IMR-90 (cell line): ENCODE data around the gene SLC25A28. TPM values are rescaled to one million over a fixed set of nuclear protein-coding genes. Genes with fewer than 3 reads are reported as not detected.

Experiments used
- ATAC-seq: fragments of 200-7000 bp; cut with Tn5 transposase; 2 replicates; pipeline ENCODE4 v1.9.1; 2020; ENCODE audit warnings: low read depth, mild to moderate bottlenecking, moderate library complexity
- BruUV-seq: library from RNA; stranded (reverse); fragments of 400-500 nt; replicated peaks from 2 replicates; lab custom pipeline; 2021; lab: Mats Ljungman, UMichigan
- CTCF ChIA-PET: fragments of 300-600 bp; formaldehyde crosslinking; extraction: SDS; loops from one replicate; lab custom pipeline; 2021; ENCODE audit warnings: antibody characterized with exemption; lab: Yijun Ruan, JAX
- POLR2A ChIA-PET: fragments of 300-600 bp; sonication (Branson Sonifier 250); formaldehyde crosslinking; loops from one replicate; lab custom pipeline; 2022; ENCODE audit warnings: antibody characterized with exemption; ENCODE audit not compliant: unreplicated experiment; lab: Charles Lee
- DNase-seq: peaks from one replicate; pipeline ENCODE4 v3.0.0; 2013
- H2AFZ ChIP-seq: replicated peaks from 2 replicates; pipeline ENCODE3; 2013; ENCODE audit warnings: low read length, mild to moderate bottlenecking; ENCODE audit not compliant: poor library complexity
- H2AK5ac ChIP-seq: 2 replicates; pipeline ENCODE4 v1.6.1; 2013; ENCODE audit warnings: low read depth, low read length, inconsistent platforms
- H2AK9ac ChIP-seq: replicated peaks from 2 replicates; pipeline ENCODE3; 2013; ENCODE audit warnings: mild to moderate bottlenecking, low read depth, low read length, moderate library complexity; ENCODE audit not compliant: poor library complexity
- H2BK120ac ChIP-seq: 2 replicates; pipeline ENCODE4 v1.6.1; 2013; ENCODE audit warnings: low read depth, low read length, inconsistent platforms
- H2BK15ac ChIP-seq: 3 replicates; pipeline ENCODE4 v1.6.1; 2013; ENCODE audit warnings: low read depth, low read length, inconsistent platforms
- H2BK20ac ChIP-seq: 2 replicates; pipeline ENCODE4 v1.6.1; 2013; ENCODE audit warnings: low read depth, mild to moderate bottlenecking, inconsistent platforms, low read length, moderate library complexity
- H2BK5ac ChIP-seq: 2 replicates; pipeline ENCODE4 v1.6.1; 2013; ENCODE audit warnings: mild to moderate bottlenecking, low read depth, low read length, inconsistent platforms; ENCODE audit not compliant: poor library complexity, severe bottlenecking
- H3K14ac ChIP-seq: replicated peaks from 2 replicates; pipeline ENCODE4 v1.6.1; 2013; ENCODE audit warnings: low read depth, low read length, inconsistent platforms
- H3K18ac ChIP-seq: 2 replicates; pipeline ENCODE4 v1.6.1; 2013; ENCODE audit warnings: low read depth, low read length, control low read depth
- H3K23ac ChIP-seq: 2 replicates; pipeline ENCODE4 v1.6.1; 2013; ENCODE audit warnings: low read depth, low read length, inconsistent platforms
- H3K27ac ChIP-seq: 2 replicates; pipeline ENCODE4 v1.5.1; 2013; ENCODE audit warnings: mild to moderate bottlenecking, control low read depth, low read length; ENCODE audit not compliant: insufficient read depth
- H3K27me3 ChIP-seq: 2 replicates; pipeline ENCODE4 v1.6.1; 2013; ENCODE audit warnings: low read length; ENCODE audit not compliant: control insufficient read depth, insufficient read depth
- H3K36me3 ChIP-seq: 2 replicates; pipeline ENCODE4 v1.6.1; 2013; ENCODE audit warnings: low read length, mixed read lengths; ENCODE audit not compliant: control insufficient read depth, insufficient read depth
- H3K4ac ChIP-seq: 2 replicates; pipeline ENCODE4 v1.6.1; 2013; ENCODE audit warnings: low read depth, low read length, inconsistent platforms
- H3K4me1 ChIP-seq: 2 replicates; pipeline ENCODE4 v1.6.1; 2013; ENCODE audit warnings: low read length, mixed read lengths; ENCODE audit not compliant: control insufficient read depth, insufficient read depth
- H3K4me2 ChIP-seq: 2 replicates; pipeline ENCODE4 v1.6.1; 2013; ENCODE audit warnings: low read depth, mild to moderate bottlenecking, control low read depth, low read length, moderate library complexity
- H3K4me3 ChIP-seq: 2 replicates; pipeline ENCODE4 v1.5.1; 2013; ENCODE audit warnings: low read depth, mild to moderate bottlenecking, control low read depth, low read length, moderate library complexity; ENCODE audit not compliant: insufficient read depth
- H3K56ac ChIP-seq: 2 replicates; pipeline ENCODE4 v1.6.1; 2013; ENCODE audit warnings: low read length, inconsistent platforms; ENCODE audit not compliant: insufficient read depth; ENCODE audit errors: extremely low read depth
- H3K79me1 ChIP-seq, 2 experiments: 2 replicates each; pipeline ENCODE4 v1.6.1; 2013; ENCODE audit warnings: low read length in 2 of 2, inconsistent platforms in 1 of 2, low read depth in 1 of 2
- H3K9ac ChIP-seq: 2 replicates; pipeline ENCODE4 v1.6.1; 2013; ENCODE audit warnings: low read depth, low read length, control low read depth
- H3K9me1 ChIP-seq: 2 replicates; pipeline ENCODE4 v1.6.1; 2013; ENCODE audit warnings: low read length, inconsistent platforms; ENCODE audit not compliant: insufficient read depth
- H3K9me3 ChIP-seq: 2 replicates; pipeline ENCODE4 v1.6.1; 2013; ENCODE audit warnings: low read length; ENCODE audit not compliant: control insufficient read depth, insufficient read depth
- H4K20me1 ChIP-seq: 2 replicates; pipeline ENCODE4 v1.6.1; 2013; ENCODE audit warnings: low read length, inconsistent platforms; ENCODE audit not compliant: insufficient read depth
- H4K5ac ChIP-seq: 2 replicates; pipeline ENCODE4 v1.6.1; 2013; ENCODE audit warnings: mild to moderate bottlenecking, low read depth, low read length, control low read depth
- H4K8ac ChIP-seq, 2 experiments: 2 replicates each; pipeline ENCODE4 v1.6.1; 2013; ENCODE audit warnings: low read depth in 2 of 2, low read length in 2 of 2, control low read depth in 1 of 2, inconsistent platforms in 1 of 2
- H4K91ac ChIP-seq: 2 replicates; pipeline ENCODE4 v1.6.1; 2013; ENCODE audit warnings: low read depth, low read length, inconsistent platforms; ENCODE audit not compliant: insufficient read depth
- CEBPB ChIP-seq: IDR thresholded peaks from 2 replicates; pipeline ENCODE4 v1.6.1; 2012; ENCODE audit warnings: low read depth, low read length, improper control_type of control experiment
- MXI1 ChIP-seq: IDR thresholded peaks from 2 replicates; pipeline ENCODE4 v1.6.1; 2012; ENCODE audit warnings: low read depth, mild to moderate bottlenecking, low read length, moderate library complexity, borderline replicate concordance
- RAD21 ChIP-seq: IDR thresholded peaks from 2 replicates; pipeline ENCODE4 v1.6.1; 2012; ENCODE audit warnings: low read length, improper control_type of control experiment
- WGBS, 2 experiments: methylation state at CpG; one replicate each; pipeline versions ENCODE4 v1.1.5 to v1.1.7; 2013; ENCODE audit warnings: missing lambda C conversion rate in 2 of 2; ENCODE audit not compliant: insufficient read length in 1 of 2; ENCODE audit errors: extremely low coverage in 2 of 2; 5-methylcytosine and 5-hydroxymethylcytosine counted together
- dilution Hi-C: fragments of 300-500 bp; cut with HindIII; formaldehyde crosslinking; loops from one replicate; pipeline ENCODE4 v1.14.3; 2018; ENCODE audit warnings: low sequenced_read_pairs; ENCODE audit not compliant: unreplicated experiment
- in situ Hi-C: fragments of 300-500 bp; cut with MboI; formaldehyde crosslinking; loops from 3 replicates; pipeline ENCODE4 v1.14.3; 2019; ENCODE audit warnings: low sequenced_read_pairs, inconsistent platforms, mixed read lengths
- intact Hi-C: fragments of 100-400 bp; cut with micrococcal nuclease; formaldehyde crosslinking; loops from 2 replicates; pipeline ENCODE4 v1.10.0; 2022
- polyA plus RNA-seq, 3 experiments: library from polyadenylated mRNA; depleted of rRNA; stranded (reverse); fragments of >200 nt; gene quantifications; 2 replicates each; pipeline ENCODE4 v1.2.3, GENCODE V29; 2012; ENCODE audit warnings: low replicate concordance in 1 of 3
- total RNA-seq: library from RNA; depleted of rRNA; stranded (reverse); fragments of >200 nt; gene quantifications from 2 replicates; pipeline ENCODE4 v1.2.3, GENCODE V29; 2012
- TF ChIP-seq, protein P1 (sequence below): conservative IDR thresholded peaks from 2 replicates; pipeline ENCODE4 v1.5.1; 2012; ENCODE audit warnings: mild to moderate bottlenecking, low read depth, low read length, improper control_type of control experiment

Gene SLC25A28
- total and polyA plus RNA-seq, 2 of the 4 experiments (the other 2 are of a cell fraction): 13.1 to 29.8 TPM

DNA sequence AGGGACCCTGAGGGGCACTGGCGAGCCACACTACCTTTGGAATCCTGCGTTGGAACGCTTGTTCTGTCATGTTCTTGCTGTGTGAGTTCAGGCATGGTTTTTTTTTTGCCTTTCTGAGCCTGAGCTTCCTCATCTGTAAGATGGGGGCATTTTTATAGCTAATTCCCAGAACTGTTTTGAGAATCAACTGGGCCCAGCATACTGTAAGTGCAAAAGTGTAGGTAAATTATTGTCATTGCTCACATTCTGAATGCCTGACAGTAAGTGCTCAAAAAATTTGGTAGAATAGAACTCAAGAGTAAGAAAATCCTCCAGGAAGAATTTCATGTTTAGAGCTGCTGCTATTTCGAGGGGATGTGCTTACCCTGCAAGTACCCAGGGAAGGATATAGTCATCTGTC is 22.2 kb downstream of the SLC25A28 start:
- Histone ChIP-seq H3K9me3 (no peaks in the 10 kb centered on the region), H2AFZ (no peak overlapping the region), H2AK9ac (no peak overlapping the region), H3K14ac (no peak overlapping the region), H3K9me1 (no peaks in the 10 kb centered on the region), H4K20me1 (no peaks in the 10 kb centered on the region), H3K36me3 (no peaks in the 10 kb centered on the region), H3K27ac (no peak overlapping the region), H2BK15ac (no peak overlapping the region), H3K27me3 (peaks cover 19% of the 10 kb centered on the region), H3K23ac (no peak overlapping the region), H3K79me1 (no peaks in the 10 kb centered on the region), H4K5ac (no peak overlapping the region), H2BK120ac (no peak overlapping the region), H3K4ac (no peak overlapping the region), H4K91ac (no peak overlapping the region), H3K4me1 (no peaks in the 10 kb centered on the region), H2AK5ac (no peak overlapping the region), H2BK5ac (no peak overlapping the region), H3K56ac (no peak overlapping the region), H3K4me2 (no peak overlapping the region), H2BK20ac (no peak overlapping the region), H4K8ac (no peak overlapping the region), H3K4me3 (no peak overlapping the region), H3K18ac (no peak overlapping the region), H3K9ac (no peak overlapping the region)
- intact Hi-C loops (no loop called here), dilution Hi-C loops (no loop called here), in situ Hi-C loops (no loop called here)
- no TSS peak for BruUV-seq
- TF ChIP-seq RAD21: no peak
- TF ChIP-seq, protein P1, sequence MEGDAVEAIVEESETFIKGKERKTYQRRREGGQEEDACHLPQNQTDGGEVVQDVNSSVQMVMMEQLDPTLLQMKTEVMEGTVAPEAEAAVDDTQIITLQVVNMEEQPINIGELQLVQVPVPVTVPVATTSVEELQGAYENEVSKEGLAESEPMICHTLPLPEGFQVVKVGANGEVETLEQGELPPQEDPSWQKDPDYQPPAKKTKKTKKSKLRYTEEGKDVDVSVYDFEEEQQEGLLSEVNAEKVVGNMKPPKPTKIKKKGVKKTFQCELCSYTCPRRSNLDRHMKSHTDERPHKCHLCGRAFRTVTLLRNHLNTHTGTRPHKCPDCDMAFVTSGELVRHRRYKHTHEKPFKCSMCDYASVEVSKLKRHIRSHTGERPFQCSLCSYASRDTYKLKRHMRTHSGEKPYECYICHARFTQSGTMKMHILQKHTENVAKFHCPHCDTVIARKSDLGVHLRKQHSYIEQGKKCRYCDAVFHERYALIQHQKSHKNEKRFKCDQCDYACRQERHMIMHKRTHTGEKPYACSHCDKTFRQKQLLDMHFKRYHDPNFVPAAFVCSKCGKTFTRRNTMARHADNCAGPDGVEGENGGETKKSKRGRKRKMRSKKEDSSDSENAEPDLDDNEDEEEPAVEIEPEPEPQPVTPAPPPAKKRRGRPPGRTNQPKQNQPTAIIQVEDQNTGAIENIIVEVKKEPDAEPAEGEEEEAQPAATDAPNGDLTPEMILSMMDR: no peak
- TF ChIP-seq CEBPB: no peak
- TF ChIP-seq MXI1: no peak
- CTCF ChIA-PET: interaction anchor here (0.6 kb wide), 1 partner anchor 9 kb away, joined by 5 read pairs; no protein-coding TSS in a partner anchor
- DNase-seq: no peak
- no peak for ATAC-seq
- 26% methylated on average over 3 of the region's 4 CpGs; no CpG with 5 or more reads in 1 of the 2 experiments for WGBS, 2 experiments
- POLR2A ChIA-PET: no interaction called here
